WERI-Rb-1 (cell line): Measurements from ENCODE around the gene DBI.

Experiments used
- DNase-seq: peaks from one replicate; pipeline ENCODE4 v3.0.0-alpha.2; 2020
- H3K27ac ChIP-seq: fragments of 250-450 bp; sonication (Bioruptor Pico); 2 replicates; pipeline ENCODE4 v1.5.1; 2020; ENCODE audit warnings: mild to moderate bottlenecking, moderate library complexity
- H3K27me3 ChIP-seq: fragments of 250-450 bp; sonication (Bioruptor Pico); 2 replicates; pipeline ENCODE4 v1.5.1; 2021; ENCODE audit warnings: mild to moderate bottlenecking, low read depth, moderate library complexity; ENCODE audit not compliant: insufficient read depth, severe bottlenecking
- H3K36me3 ChIP-seq: fragments of 250-450 bp; sonication (Bioruptor Pico); 2 replicates; pipeline ENCODE4 v1.5.1; 2020; ENCODE audit warnings: mild to moderate bottlenecking, moderate library complexity
- H3K4me3 ChIP-seq: 2 replicates; pipeline ENCODE4 v1.5.1; 2011; ENCODE audit warnings: low read depth, mild to moderate bottlenecking, control low read depth, low read length
- H3K9me3 ChIP-seq: fragments of 250-450 bp; sonication (Bioruptor Pico); 2 replicates; pipeline ENCODE4 v1.5.1; 2021; ENCODE audit warnings: mild to moderate bottlenecking, moderate library complexity; ENCODE audit not compliant: severe bottlenecking
- TF ChIP-seq, protein P1 (sequence below): IDR thresholded peaks from 2 replicates; pipeline ENCODE4 v1.5.1; 2011; ENCODE audit warnings: low read depth, mild to moderate bottlenecking, control low read depth, inconsistent platforms, low read length

Gene DBI

DNA sequence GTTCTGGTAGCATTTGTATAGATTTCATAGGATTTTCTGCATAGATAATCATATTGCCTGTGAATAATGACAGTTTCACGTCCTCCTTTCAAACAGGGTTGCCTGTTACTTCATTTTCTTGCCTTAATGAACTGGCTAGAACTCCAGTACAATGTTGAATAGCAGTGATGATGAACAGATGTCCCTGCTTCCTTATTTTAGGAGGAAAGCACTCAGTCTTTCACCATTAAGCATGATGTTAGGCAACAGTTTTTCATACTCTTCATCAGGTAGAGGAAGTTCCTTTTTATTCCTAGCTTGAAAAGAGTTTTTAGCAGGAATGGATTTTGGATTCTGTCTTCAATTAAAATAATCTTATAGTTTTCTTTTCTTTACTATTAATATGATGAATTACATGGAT is 39.8 kb upstream of the DBI start:
- Histone ChIP-seq H3K27me3 (no peaks in the 10 kb centered on the region), H3K36me3 (no peaks in the 10 kb centered on the region), H3K27ac (no peak overlapping the region), H3K9me3 (no peaks in the 10 kb centered on the region), H3K4me3 (no peak overlapping the region)
- no peak for DNase-seq
- TF ChIP-seq, protein P1, sequence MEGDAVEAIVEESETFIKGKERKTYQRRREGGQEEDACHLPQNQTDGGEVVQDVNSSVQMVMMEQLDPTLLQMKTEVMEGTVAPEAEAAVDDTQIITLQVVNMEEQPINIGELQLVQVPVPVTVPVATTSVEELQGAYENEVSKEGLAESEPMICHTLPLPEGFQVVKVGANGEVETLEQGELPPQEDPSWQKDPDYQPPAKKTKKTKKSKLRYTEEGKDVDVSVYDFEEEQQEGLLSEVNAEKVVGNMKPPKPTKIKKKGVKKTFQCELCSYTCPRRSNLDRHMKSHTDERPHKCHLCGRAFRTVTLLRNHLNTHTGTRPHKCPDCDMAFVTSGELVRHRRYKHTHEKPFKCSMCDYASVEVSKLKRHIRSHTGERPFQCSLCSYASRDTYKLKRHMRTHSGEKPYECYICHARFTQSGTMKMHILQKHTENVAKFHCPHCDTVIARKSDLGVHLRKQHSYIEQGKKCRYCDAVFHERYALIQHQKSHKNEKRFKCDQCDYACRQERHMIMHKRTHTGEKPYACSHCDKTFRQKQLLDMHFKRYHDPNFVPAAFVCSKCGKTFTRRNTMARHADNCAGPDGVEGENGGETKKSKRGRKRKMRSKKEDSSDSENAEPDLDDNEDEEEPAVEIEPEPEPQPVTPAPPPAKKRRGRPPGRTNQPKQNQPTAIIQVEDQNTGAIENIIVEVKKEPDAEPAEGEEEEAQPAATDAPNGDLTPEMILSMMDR, result no peak

DNA sequence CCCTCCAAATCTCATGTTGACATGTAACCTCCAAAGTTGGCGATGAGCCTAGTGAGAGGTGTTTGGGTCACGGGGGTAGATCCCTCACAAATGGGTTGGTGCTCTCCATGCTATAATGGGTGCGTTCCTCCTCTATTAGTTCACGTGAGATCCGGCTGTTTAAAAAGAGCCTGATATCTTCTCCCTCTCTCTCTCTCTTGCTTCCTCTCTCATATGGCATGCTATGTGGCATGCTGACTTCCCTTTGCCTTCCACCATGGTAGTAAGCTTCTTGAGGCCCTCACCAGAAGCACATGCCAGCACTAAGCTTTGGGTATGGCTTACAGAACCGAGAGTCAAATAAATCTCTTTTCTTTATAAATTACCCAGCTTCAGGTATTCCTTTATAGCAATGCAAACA is 39.3 kb upstream of the DBI start:
- Histone ChIP-seq H3K4me3 (no peak overlapping the region), H3K27me3 (no peaks in the 10 kb centered on the region), H3K36me3 (no peaks in the 10 kb centered on the region), H3K27ac (no peak overlapping the region), H3K9me3 (no peaks in the 10 kb centered on the region)
- TF ChIP-seq, protein P1, result no peak
- DNase-seq, result no peak

DNA sequence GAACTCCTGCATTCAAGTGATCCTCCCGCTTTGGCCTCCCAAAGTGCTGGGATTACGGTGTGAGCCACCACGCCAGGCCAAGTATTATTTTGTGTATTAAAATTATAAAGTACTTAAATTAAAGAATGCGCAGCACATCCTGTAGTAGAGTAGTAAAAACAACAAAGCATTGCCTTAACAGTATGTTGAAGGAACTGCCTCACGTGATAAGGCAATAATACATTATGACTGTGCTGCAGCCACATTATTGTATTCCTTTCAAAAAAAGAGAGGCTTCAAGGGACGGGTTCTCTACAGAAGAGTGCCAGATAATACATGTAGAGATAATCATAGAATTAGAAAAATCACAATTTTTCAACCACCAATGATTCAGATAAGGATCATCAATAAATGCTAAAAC is 33.8 kb upstream of the DBI start:
- DNase-seq, result no peak
- H3K27ac ChIP-seq, result no peak overlapping the region
- no peaks in the 10 kb centered on the region for H3K27me3 ChIP-seq
- no peaks in the 10 kb centered on the region for H3K36me3 ChIP-seq
- TF ChIP-seq, protein P1, result no peak
- no peaks in the 10 kb centered on the region for H3K9me3 ChIP-seq
- no peak overlapping the region for H3K4me3 ChIP-seq

DNA sequence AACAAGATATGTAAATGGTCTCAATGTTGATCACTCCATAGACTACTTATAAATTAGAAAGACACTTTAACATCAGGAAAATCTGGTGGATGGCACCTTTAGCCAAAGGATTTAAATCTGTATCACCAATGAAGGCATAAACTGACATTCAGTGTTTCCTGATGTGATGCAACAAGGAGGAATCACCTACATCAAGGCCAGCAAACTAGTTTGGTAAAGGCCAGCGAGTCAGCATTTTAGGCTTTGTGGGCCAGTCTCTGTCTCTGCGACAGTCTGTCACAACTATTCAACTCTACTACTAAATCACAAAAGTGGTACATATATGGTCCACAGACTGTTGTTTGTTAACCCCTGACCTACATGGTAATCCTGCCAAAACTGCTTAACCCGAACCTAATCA is 33.4 kb upstream of the DBI start:
- TF ChIP-seq, protein P1, result no peak
- Histone ChIP-seq H3K27me3 (no peaks in the 10 kb centered on the region), H3K27ac (no peak overlapping the region), H3K9me3 (no peaks in the 10 kb centered on the region), H3K4me3 (no peak overlapping the region), H3K36me3 (no peaks in the 10 kb centered on the region)
- no peak for DNase-seq

DNA sequence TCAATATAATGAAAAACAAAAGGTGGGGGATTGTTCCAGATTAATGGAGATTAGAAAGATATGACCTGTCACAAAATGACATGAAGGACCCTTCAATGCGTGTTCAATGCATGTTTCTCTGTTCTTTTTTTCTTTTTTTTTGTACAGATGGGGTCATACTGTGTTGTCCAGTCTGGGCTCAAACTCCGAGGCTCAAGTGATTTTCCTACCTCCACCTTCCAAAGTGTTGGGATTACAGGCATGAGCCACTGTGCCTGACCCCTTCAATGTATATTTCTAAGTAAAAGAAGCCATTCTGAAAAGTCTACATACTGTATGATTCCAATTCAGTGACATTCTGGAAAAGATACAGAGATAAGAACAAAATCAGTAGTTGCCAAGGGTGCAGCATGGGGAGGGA is 32.9 kb upstream of the DBI start:
- TF ChIP-seq, protein P1, result no peak
- no peak for DNase-seq
- H3K27ac ChIP-seq, result no peak overlapping the region

DNA sequence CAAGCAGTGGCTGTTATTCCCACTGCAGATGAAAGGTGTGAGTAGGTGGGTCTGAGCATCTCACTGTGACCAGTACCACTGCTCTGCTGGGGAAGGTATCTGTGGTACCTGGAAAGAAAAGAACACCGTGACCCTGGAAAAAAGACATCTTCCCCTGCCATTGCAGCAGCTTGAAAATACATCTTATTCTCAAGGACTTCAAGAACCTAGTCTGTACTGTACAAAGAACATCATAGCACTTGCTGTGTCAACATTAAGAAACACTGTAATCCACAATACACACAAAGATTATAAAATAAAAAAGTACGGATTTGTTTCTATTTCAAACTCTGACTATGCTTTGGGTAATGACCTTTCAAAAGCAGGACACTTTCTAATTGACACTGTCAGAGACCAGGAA is 29.0 kb upstream of the DBI start:
- Histone ChIP-seq H3K27me3 (no peaks in the 10 kb centered on the region), H3K4me3 (no peak overlapping the region), H3K36me3 (no peaks in the 10 kb centered on the region), H3K27ac (no peak overlapping the region), H3K9me3 (no peaks in the 10 kb centered on the region)
- TF ChIP-seq, protein P1, result no peak
- DNase-seq, result no peak

More for the DNA sequence above, 32.9 kb upstream of the DBI start:
- Histone ChIP-seq H3K9me3 (no peaks in the 10 kb centered on the region), H3K4me3 (no peak overlapping the region), H3K36me3 (no peaks in the 10 kb centered on the region), H3K27me3 (no peaks in the 10 kb centered on the region)
